H9 (cell line): ENCODE data around the gene LRCH1. TPM values are rescaled to one million over a fixed set of nuclear protein-coding genes. Genes with fewer than 3 reads are reported as not detected.

Source experiments
- DNase-seq: peaks from one replicate; pipeline ENCODE4 v3.0.0-alpha.2; 2017
- H2AFZ ChIP-seq: one replicate; pipeline ENCODE4 v1.6.1; 2013; ENCODE audit warnings: mild to moderate bottlenecking, low read length, control low read depth, moderate library complexity
- H2AK5ac ChIP-seq: 2 replicates; pipeline ENCODE4 v1.6.1; 2013; ENCODE audit warnings: low read length, control low read depth, mixed read lengths; ENCODE audit not compliant: insufficient read length
- H2BK120ac ChIP-seq: one replicate; pipeline ENCODE4 v1.6.1; 2013; ENCODE audit warnings: low read depth, mild to moderate bottlenecking, low read length, control low read depth, inconsistent platforms; ENCODE audit not compliant: poor library complexity, severe bottlenecking
- H2BK12ac ChIP-seq: 2 replicates; pipeline ENCODE4 v1.6.1; 2013; ENCODE audit warnings: low read length, control low read depth, mixed read lengths, low read depth; ENCODE audit not compliant: insufficient read length
- H2BK15ac ChIP-seq: 2 replicates; pipeline ENCODE4 v1.6.1; 2013; ENCODE audit warnings: low read depth, low read length, control low read depth
- H2BK20ac ChIP-seq: one replicate; pipeline ENCODE4 v1.6.1; 2013; ENCODE audit warnings: low read depth, mild to moderate bottlenecking, low read length, control low read depth, inconsistent platforms; ENCODE audit not compliant: poor library complexity, severe bottlenecking
- H2BK5ac ChIP-seq: 2 replicates; pipeline ENCODE4 v1.6.1; 2013; ENCODE audit warnings: low read length, control low read depth, mixed read lengths; ENCODE audit not compliant: insufficient read length
- H3K14ac ChIP-seq: 2 replicates; pipeline ENCODE4 v1.6.1; 2013; ENCODE audit warnings: low read length, control low read depth; ENCODE audit not compliant: insufficient read depth
- H3K18ac ChIP-seq: 2 replicates; pipeline ENCODE4 v1.6.1; 2013; ENCODE audit warnings: low read depth, mild to moderate bottlenecking, mixed read lengths, low read length, control low read depth; ENCODE audit not compliant: insufficient read length
- H3K23ac ChIP-seq: 2 replicates; pipeline ENCODE4 v1.6.1; 2013; ENCODE audit warnings: low read length, control low read depth, mixed read lengths, low read depth; ENCODE audit not compliant: insufficient read length
- H3K23me2 ChIP-seq: 2 replicates; pipeline ENCODE4 v1.6.1; 2013; ENCODE audit warnings: low read depth, mild to moderate bottlenecking, mixed read lengths, low read length, control low read depth; ENCODE audit not compliant: insufficient read length, poor library complexity, severe bottlenecking
- H3K27ac ChIP-seq: 2 replicates; pipeline ENCODE4 v1.5.1; 2013; ENCODE audit warnings: low read length, control low read depth, mixed read lengths, low read depth; ENCODE audit not compliant: insufficient read length
- H3K27me3 ChIP-seq: 2 replicates; pipeline ENCODE4 v1.6.1; 2013; ENCODE audit warnings: low read length, control low read depth, inconsistent platforms; ENCODE audit not compliant: insufficient read depth
- H3K4ac ChIP-seq: 2 replicates; pipeline ENCODE4 v1.6.1; 2013; ENCODE audit warnings: low read depth, mild to moderate bottlenecking, control low read depth, inconsistent platforms, low read length, moderate library complexity
- H3K4me1 ChIP-seq: 2 replicates; pipeline ENCODE4 v1.6.1; 2013; ENCODE audit warnings: low read length, control low read depth, inconsistent platforms; ENCODE audit not compliant: insufficient read depth
- H3K4me2 ChIP-seq: 2 replicates; pipeline ENCODE4 v1.6.1; 2013; ENCODE audit warnings: low read length, control low read depth, mixed read lengths; ENCODE audit not compliant: insufficient read length, insufficient read depth
- H3K56ac ChIP-seq: 2 replicates; pipeline ENCODE4 v1.6.1; 2013; ENCODE audit warnings: low read depth, mild to moderate bottlenecking, mixed read lengths, low read length, control low read depth; ENCODE audit not compliant: insufficient read length
- H3K79me1 ChIP-seq: 2 replicates; pipeline ENCODE4 v1.6.1; 2013; ENCODE audit warnings: low read depth, mild to moderate bottlenecking, moderate library complexity, low read length, control low read depth, inconsistent platforms; ENCODE audit not compliant: insufficient read depth, poor library complexity, severe bottlenecking
- H3K79me2 ChIP-seq: 2 replicates; pipeline ENCODE4 v1.6.1; 2013; ENCODE audit warnings: low read length, control low read depth, inconsistent platforms; ENCODE audit not compliant: insufficient read depth
- H3K9ac ChIP-seq: 2 replicates; pipeline ENCODE4 v1.6.1; 2013; ENCODE audit warnings: low read length, control low read depth, mixed read lengths; ENCODE audit not compliant: insufficient read length; ENCODE audit errors: extremely low read depth
- H3K9me3 ChIP-seq: one replicate; pipeline ENCODE4 v1.6.1; 2013; ENCODE audit warnings: low read depth, low read length, inconsistent platforms; ENCODE audit not compliant: control insufficient read depth
- H3T11ph ChIP-seq: one replicate; pipeline ENCODE4 v1.6.1; 2013; ENCODE audit warnings: mild to moderate bottlenecking, low read length, control low read depth, inconsistent platforms
- H4K20me1 ChIP-seq: one replicate; pipeline ENCODE4 v1.6.1; 2013; ENCODE audit not compliant: control insufficient read depth, insufficient read length, insufficient read depth
- H4K5ac ChIP-seq: 2 replicates; pipeline ENCODE4 v1.6.1; 2013; ENCODE audit warnings: low read depth, mild to moderate bottlenecking, mixed read lengths, low read length, control low read depth; ENCODE audit not compliant: insufficient read length
- H4K8ac ChIP-seq: replicated peaks from 2 replicates; pipeline ENCODE4 v1.6.1; 2013; ENCODE audit warnings: low read length, control low read depth, mixed read lengths, low read depth; ENCODE audit not compliant: insufficient read length
- H4K91ac ChIP-seq: 2 replicates; pipeline ENCODE4 v1.6.1; 2013; ENCODE audit warnings: low read depth, mild to moderate bottlenecking, moderate library complexity, mixed read lengths, low read length, control low read depth; ENCODE audit not compliant: insufficient read length
- H3K27ac Mint-ChIP-seq, 3 experiments: 2 replicates in 2 of 3; 3 replicates in 1 of 3; pipeline ENCODE4 v1.8.0; 2020 to 2021; ENCODE audit warnings: mixed read lengths in 3 of 3, mild to moderate bottlenecking in 1 of 3, moderate library complexity in 1 of 3
- H3K27me3 Mint-ChIP-seq: 2 replicates; pipeline ENCODE4 v1.8.0; 2021; ENCODE audit warnings: low read depth, mild to moderate bottlenecking, moderate library complexity, mixed read lengths
- H3K36me3 Mint-ChIP-seq, 3 experiments: 2 replicates in 2 of 3; 3 replicates in 1 of 3; pipeline ENCODE4 v1.8.0; 2020 to 2021; ENCODE audit warnings: low read depth in 3 of 3, mixed read lengths in 3 of 3; ENCODE audit not compliant: insufficient read depth in 1 of 3
- H3K4me1 Mint-ChIP-seq, 2 experiments: 2 replicates each; pipeline ENCODE4 v1.8.0; 2020; ENCODE audit warnings: mixed read lengths in 2 of 2
- H3K4me3 Mint-ChIP-seq, 2 experiments: 2 replicates in 1 of 2; 3 replicates in 1 of 2; pipeline ENCODE4 v1.8.0; 2020 to 2021; ENCODE audit warnings: mild to moderate bottlenecking in 2 of 2, mixed read lengths in 2 of 2, moderate library complexity in 1 of 2
- H3K9me3 Mint-ChIP-seq, 2 experiments: 2 replicates in 1 of 2; 3 replicates in 1 of 2; pipeline ENCODE4 v1.8.0; 2020; ENCODE audit warnings: mild to moderate bottlenecking in 2 of 2, mixed read lengths in 2 of 2, moderate library complexity in 1 of 2
- WGBS: extraction: QIAGEN DNeasy Blood & Tissue Kit; methylation state at CpG from one replicate; pipeline ENCODE4 v1.1.7; 2013; ENCODE audit warnings: missing lambda C conversion rate, low lambda C conversion rate, mixed read lengths; ENCODE audit not compliant: insufficient read length; ENCODE audit errors: extremely low coverage; 5-methylcytosine and 5-hydroxymethylcytosine counted together
- total RNA-seq: library from RNA; stranded (reverse); gene quantifications from 2 replicates; pipeline ENCODE4 v1.2.1, GENCODE V29; 2021
- TF ChIP-seq, protein P1 (sequence below): fragments of 200-600 bp; sonication (generic); conservative IDR thresholded peaks from 3 replicates; pipeline ENCODE4 v1.8.0; 2021; ENCODE audit warnings: antibody characterized with exemption, mild to moderate bottlenecking

LRCH1 gene
- total RNA-seq, 1 experiment from 2014 or later: 8.0 TPM

DNA sequence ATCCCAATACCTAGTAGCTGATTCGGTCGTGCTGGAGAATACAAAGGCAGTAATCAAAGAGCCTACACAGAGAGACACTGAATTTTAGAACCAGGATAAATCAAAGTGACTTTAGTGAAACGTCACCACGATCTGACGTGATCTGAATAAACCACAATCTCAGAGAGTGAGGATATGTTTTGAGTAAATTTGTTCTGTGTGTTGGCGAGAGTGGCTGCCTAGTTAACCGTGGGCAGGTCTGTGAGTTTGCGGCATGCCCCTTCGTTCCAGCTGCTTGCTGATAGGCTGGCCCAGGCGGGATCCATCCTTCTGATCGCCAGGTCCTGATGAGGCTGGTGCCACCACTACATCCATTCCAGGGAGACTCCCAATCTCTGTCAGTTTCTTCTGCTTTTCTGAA lies 40.4 kb downstream of the LRCH1 start:
- no peaks in the 10 kb centered on the region for H3K27me3 Mint-ChIP-seq
- no peak overlapping the region for H3K27ac Mint-ChIP-seq
- H3K79me2 ChIP-seq: no peaks in the 10 kb centered on the region
- H3K14ac ChIP-seq: no peak overlapping the region
- H2AK5ac ChIP-seq: no peak overlapping the region
- H4K8ac ChIP-seq: no peak overlapping the region
- no peak overlapping the region for H3K56ac ChIP-seq
- no peak overlapping the region for H4K91ac ChIP-seq
- no peak overlapping the region for H2AFZ ChIP-seq
- 0 out of 2 replicates have a peak, but pooled peaks cover 1% of the 10 kb centered on the region for H3K4me1 ChIP-seq
- H3K4ac ChIP-seq: no peak overlapping the region
- no peak overlapping the region for H3K18ac ChIP-seq
- H4K20me1 ChIP-seq: no peaks in the 10 kb centered on the region
- no peak overlapping the region for H2BK20ac ChIP-seq
- H3K27ac ChIP-seq: no peak overlapping the region
- H3K9ac ChIP-seq: no peak overlapping the region
- no peaks in the 10 kb centered on the region for H3K9me3 ChIP-seq
- no peak overlapping the region for H2BK5ac ChIP-seq
- H2BK120ac ChIP-seq: no peak overlapping the region
- H3K36me3 Mint-ChIP-seq: no peaks in the 10 kb centered on the region
- no peak overlapping the region for H2BK15ac ChIP-seq
- peaks cover 3% of the 10 kb centered on the region in 2 experiments; a peak in 2 of 4 replicates for H3K4me1 Mint-ChIP-seq
- H3T11ph ChIP-seq: no peak overlapping the region
- no peak overlapping the region for H3K4me3 Mint-ChIP-seq
- no peaks in the 10 kb centered on the region for H3K23me2 ChIP-seq
- H3K4me2 ChIP-seq: no peak overlapping the region
- H3K79me1 ChIP-seq: peaks cover 3% of the 10 kb centered on the region
- no peak overlapping the region for H3K23ac ChIP-seq
- no peak overlapping the region for H4K5ac ChIP-seq
- no CpG with 5 or more reads among the region's 11 CpGs for WGBS
- TF ChIP-seq, protein P1, sequence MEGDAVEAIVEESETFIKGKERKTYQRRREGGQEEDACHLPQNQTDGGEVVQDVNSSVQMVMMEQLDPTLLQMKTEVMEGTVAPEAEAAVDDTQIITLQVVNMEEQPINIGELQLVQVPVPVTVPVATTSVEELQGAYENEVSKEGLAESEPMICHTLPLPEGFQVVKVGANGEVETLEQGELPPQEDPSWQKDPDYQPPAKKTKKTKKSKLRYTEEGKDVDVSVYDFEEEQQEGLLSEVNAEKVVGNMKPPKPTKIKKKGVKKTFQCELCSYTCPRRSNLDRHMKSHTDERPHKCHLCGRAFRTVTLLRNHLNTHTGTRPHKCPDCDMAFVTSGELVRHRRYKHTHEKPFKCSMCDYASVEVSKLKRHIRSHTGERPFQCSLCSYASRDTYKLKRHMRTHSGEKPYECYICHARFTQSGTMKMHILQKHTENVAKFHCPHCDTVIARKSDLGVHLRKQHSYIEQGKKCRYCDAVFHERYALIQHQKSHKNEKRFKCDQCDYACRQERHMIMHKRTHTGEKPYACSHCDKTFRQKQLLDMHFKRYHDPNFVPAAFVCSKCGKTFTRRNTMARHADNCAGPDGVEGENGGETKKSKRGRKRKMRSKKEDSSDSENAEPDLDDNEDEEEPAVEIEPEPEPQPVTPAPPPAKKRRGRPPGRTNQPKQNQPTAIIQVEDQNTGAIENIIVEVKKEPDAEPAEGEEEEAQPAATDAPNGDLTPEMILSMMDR: no peak
- H3K9me3 Mint-ChIP-seq: no peaks in the 10 kb centered on the region
- H2BK12ac ChIP-seq: no peak overlapping the region
- H3K27me3 ChIP-seq: no peaks in the 10 kb centered on the region
- no peak for DNase-seq
